SW480 (cell line): ENCODE results near the gene CCDC80.
A peak's percentile ranks its signal among the peaks of the same experiment; 100 is the strongest.
"Not testable (repeated sequence)": the region's sequence is repeated elsewhere in the genome, so short reads cannot be mapped to it uniquely, and the experiment has no call there.

Experiments
- DNase-seq: peaks from one replicate; pipeline ENCODE4 v3.0.0-alpha.2; 2016; ENCODE audit warnings: low spot score

CCDC80 gene

DNA sequence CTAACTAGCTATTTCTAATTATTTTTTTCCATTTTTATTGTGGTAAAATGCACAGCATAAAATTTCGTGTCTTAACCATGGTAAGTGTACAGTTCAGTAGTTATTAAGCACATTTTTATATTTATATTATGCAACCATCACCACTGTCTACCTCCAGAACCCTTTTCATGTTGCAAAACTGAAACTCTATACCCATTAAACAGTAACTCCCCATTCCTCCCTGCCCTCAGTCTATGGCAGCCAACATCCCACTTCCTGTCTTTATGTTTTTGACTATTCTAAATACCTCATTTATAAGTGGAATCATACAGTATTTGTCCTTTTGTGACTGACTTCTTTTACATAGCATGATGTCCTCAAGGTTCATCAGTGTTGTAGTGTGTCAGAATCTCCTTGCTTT is 53.6 kb downstream of the CCDC80 start:
- DNase-seq, result no peak

DNA sequence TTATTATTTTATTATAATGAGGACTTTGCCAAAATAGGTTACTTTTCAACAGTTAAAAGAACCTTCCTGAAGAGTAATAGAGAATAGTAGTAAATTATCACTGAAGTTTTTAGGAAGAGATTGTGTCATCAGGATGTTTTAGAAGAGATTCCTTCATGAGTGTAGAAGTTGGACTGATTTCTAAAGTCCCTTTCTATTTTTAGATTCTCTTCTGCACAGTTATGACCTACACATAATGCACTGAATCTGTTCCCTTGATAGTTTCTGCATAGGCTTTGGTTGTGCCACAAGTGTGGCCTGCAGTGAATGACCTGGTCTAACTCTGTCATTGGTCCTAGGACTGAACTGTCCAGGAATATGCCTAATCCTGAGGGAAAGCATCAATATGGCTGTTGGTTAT is 55.2 kb downstream of the CCDC80 start:
- no peak for DNase-seq

DNA sequence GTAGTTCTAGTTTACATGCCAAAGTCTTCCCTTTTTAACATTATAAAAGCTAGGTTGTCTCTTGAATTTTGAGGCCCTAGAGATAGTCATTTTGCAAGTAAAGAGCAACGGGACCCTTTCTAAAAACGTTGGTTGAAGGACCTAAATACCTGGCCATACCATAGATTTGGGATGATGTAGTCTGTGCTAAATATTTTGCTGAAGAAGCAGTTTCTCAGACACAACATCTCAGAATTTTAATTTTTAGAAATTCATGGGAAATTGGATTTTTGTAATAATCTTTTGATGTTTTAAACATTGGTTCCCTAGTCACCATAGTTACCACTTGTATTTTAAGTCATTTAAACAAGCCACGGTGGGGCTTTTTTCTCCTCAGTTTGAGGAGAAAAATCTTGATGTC is 57.8 kb downstream of the CCDC80 start:
- no peak for DNase-seq

DNA sequence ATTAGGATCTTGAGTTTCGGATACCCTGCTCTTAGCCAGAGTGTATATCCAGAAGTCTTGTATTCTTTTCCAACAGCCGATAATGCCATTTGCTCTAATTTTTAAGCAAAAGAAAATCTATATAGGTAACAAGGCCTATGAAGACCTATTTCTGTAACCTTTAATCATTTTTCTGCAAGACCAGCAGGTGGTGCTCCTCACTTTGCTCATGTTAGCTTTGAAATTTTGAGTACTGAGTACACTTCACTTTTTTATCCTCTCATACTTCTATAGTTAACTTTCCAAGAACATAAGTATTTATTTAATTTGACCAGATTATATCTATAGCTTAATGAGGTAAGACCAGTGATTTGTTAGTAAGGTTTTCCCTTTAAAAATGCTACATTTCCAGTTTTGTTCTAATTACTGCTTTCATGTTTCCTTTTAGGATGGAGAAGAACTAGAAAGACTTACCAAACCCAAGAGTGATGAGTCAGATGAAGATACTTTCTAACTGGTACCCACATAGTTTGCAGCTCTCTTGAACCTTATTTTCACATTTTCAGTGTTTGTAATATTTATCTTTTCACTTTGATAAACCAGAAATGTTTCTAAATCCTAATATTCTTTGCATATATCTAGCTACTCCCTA is 58.6 kb downstream of the CCDC80 start:
- DNase-seq, result peak; percentile 70

DNA sequence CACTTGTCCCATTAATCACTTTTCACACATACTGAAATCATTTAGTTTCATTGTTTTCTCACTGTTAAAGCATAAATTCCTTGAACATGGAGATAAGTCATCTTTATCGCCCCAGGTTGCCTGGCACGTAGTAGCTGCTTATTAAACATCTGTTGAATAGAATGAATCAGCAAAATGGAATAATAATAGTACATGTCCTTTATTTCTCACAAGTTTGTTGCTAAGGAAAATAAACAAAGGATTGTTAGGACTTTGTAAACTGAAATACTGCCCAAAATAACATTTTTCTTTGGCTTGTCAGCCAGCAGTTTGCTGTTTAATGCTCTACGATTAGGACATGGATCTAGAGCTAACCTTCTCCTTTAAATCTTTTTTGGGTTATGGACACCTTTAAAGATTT is 61.2 kb downstream of the CCDC80 start:
- no peak for DNase-seq

DNA sequence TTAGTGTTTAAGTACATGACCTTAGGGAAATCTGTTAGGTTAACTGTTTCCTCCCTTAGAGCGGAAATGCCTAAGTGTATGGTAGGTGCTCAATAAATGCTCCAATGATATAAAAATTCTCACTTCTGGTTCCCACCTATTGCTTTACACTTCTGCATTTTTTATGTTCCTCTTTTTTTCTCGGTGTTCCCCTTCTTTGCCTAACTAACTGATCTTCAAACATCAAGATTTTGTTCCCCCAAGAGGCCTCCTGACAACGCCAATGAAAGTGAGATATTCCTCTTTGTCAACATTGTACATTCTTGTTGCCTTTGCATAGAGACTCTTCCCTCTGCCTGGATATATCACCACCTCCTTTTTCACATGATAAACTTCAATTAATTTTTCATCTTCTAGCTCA is 61.7 kb downstream of the CCDC80 start:
- DNase-seq, result no peak

DNA sequence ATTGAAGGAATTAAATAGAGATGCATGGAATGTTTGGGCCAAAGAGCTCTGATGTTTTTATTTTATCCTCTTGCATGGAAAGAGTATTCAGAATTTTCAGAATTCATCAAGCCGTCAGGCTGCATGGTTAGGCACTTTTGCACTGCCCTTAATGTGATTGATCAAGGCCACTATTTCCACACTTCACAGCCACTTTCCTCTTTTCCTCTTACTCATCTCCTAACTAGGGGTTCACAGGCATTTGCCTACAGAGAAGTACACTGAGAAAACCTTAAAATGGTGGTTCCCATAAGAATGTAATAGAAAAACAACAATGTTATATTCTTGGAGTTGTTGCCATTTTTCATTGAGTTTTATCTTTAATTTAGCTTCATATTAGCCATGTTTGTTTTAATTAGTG is 68.2 kb downstream of the CCDC80 start:
- DNase-seq, result no peak

DNA sequence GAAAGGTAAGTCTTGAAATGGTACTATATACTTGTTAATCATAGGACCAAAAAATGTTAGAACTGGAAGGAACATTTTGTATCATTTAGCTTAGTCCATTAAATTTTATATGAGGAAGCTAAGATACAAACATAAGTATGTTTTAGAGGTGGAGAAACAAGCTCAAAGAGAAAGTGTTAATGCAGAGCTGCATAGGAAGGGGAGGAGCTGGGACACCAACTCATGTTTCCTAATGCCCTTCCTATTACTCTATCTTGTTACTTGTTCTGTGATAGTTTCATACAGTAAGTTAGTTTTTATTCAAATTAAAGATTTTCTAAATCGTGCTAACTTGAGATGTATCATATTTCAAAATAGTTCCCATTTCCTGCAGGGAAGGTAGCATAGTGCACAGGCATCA is 71.7 kb downstream of the CCDC80 start:
- no peak for DNase-seq

DNA sequence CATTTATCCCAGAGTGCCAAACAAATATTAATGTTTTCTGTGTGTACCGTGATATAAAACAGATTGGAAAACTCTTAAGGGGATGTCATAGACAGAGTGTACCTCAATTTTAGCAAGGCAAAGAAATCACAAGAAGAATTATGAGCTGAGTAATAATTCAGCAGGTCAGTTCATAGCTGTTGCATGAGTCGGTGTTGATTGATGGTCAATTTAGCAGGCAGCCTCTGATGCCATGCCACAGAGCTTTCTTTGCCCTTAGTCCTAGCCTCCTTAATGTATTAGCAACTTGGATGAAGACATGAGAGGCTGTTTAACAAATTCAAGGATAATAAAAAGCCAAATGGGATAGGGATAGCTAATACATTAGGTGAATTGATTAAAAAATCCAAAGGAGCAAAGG is 72.3 kb downstream of the CCDC80 start:
- no peak for DNase-seq

DNA sequence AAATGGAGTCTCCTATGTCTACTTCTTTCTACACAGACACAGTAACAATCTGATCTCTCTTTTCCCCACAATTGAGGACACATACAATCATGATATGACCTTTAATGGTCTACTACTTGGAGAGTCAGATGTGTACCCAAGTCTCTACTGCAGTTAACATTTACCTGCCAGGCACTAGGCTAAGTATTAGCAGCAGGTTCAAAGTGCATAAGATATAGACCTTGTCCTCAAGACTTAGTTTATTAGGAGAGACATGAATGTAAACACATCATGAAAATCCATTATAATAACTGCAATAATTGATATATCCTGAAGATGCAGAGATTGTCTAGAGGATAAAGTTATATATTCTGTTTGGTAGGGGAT is 76.0 kb downstream of the CCDC80 start:
- DNase-seq, result no peak

DNA sequence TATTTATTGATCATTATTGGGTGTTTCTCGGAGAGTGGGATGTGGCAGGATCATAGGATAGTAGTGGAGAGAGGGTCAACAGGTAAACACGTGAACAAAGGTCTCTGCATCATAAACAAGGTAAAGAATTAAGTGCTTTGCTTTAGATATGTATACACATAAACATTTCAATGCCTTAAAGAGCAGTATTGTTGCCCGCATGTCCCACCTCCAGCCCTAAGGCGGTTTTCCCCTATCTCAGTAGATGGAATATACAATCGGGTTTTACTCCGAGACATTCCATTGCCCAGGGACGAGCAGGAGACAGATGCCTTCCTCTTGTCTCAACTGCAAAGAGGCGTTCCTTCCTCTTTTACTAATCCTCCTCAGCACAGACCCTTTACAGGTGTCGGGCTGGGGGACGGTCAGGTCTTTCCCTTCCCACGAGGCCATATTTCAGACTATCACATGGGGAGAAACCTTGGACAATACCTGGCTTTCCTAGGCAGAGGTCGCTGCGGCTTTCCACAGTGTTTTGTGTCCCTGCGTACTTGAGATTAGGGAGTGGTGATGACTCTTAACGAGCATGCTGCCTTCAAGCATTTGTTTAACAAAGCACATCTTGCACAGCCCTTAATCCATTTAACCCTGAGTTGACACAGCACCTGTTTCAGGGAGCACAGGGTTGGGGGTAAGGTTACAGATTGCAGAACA is 76.5 kb downstream of the CCDC80 start:
- not testable (repeated sequence) for DNase-seq

DNA sequence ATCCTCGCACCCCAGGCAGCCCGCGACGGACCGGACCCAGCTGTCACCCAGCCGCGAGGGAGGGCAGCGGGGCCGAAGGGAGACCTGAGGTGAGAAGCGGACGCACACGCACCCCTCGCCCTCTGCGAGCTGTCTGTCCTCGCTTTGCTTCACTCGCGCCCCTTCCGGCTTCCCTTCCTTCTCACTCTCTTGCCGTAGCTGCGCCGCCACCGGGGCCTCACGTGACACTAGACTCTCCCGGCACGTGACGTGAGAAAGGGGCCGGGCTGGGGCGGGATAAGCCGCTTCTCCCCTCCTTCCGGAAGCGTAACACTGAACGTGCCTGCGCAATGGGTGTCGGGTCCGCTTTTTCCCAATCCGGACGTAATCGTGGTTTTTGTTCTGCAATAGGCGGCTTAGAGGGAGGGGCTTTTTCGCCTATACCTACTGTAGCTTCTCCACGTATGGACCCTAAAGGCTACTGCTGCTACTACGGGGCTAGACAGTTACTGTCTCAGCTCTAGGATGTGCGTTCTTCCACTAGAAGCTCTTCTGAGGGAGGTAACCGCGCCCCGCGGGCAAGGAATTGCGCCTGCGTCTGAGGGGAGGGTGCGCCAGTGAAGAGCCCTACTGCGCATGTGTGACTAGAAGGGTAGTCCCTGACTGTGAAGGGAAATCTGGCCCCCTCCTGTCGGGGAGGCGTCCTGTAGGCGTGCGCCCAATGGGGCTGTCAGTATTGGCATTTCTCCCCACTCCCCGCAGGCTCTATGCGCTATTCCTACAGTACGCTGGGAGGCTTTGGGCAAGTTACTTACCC is 79.0 kb downstream of the CCDC80 start, which contains the start of the genes ATG3 and SLC35A5:
Gene ATG3, minus strand, starts transcription at position 229 of the 796 bp plus-strand sequence. CDS start 434 bp downstream, outside the sequence.
Gene SLC35A5, plus strand, starts transcription at position 312 of the 796 bp plus-strand sequence. CDS start 1,359 bp downstream, outside the sequence.
- peak; percentile 98 for DNase-seq

DNA sequence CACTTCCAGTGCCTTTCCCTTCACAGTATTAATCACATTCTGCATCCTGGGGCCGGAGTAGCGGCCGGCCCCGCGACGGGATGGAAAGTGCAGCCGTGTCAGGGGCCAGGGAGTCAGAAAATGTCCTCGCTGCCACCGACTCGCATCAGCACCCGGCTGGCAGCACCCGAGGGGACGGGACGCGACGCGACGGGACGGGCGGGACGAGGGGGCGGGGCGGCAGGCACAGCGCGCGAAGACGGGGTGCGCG is 79.5 kb downstream of the CCDC80 start:
- peak; percentile 55 for DNase-seq

DNA sequence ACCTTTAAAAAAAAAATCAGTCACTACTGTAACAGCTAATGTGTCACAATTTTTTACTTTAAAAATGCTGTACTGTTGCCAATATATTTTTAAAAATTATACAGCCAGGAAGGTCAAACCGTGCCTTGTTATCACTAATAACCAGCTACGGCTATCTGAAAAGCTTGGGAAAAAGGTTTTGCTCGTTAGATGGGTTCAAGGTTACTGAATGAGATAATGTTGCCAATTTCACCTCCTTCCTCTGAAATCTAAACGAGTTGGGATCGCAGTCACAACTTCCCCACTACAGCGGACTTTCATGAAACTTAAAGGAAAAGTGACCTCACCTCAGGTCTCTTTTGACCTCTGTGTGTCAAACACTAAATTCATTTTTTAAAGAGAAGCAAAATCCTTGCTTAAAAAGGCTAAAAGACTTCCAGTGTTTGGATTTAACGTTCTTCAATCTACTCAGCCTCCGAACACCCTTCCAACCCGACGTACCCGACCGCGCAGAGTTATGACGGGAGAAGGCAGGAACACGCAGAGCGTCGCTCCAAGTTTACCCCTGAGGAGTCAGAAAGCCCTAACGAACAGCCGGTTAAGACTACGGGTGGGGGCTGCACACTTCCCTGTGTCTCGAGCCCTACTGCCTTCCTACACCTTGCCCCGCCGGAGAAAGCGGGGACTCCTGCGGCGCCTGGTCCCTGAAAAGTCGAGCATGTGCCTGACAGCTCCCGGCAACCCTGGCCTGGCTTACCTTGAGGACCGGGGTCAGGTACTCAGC is 80.0 kb downstream of the CCDC80 start:
- peak; percentile 74 for DNase-seq

DNA sequence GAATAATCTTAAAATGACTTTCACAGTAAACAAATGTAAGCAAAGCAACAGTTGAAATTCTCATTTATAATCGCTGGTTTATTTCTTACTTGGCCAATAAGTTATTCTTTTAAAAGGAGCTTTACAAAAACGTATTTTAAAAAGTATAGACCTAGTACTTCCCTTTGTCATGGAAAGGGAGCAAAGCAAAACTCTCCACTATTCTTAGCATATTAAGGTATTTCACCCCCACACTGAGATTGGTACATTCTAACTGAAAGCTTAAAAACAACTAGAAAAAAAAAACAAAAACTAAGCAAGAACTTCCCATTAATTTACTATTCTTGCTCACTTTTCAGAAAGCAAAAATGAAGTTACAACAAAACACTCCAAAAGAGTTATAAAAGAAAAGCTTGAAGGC is 80.6 kb downstream of the CCDC80 start:
- DNase-seq, result no peak

DNA sequence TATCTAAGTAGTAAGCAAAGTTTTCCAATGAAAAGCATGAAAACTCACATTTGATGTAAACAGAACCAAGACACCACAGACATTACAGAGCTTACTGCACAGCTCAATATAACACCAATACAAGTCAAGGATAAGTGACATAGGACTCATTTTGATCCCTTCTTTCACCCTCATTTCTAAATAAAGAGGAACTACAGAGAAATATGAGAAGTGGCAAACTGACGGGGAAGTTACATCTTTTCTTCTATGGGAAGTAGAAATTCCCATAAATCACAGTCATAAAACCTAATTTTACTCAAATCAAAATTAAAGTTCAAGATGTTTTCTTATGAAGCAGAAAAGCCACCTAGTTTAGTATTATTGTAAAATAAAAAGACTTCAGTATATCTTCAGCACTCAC is 83.0 kb downstream of the CCDC80 start:
- DNase-seq, result no peak

DNA sequence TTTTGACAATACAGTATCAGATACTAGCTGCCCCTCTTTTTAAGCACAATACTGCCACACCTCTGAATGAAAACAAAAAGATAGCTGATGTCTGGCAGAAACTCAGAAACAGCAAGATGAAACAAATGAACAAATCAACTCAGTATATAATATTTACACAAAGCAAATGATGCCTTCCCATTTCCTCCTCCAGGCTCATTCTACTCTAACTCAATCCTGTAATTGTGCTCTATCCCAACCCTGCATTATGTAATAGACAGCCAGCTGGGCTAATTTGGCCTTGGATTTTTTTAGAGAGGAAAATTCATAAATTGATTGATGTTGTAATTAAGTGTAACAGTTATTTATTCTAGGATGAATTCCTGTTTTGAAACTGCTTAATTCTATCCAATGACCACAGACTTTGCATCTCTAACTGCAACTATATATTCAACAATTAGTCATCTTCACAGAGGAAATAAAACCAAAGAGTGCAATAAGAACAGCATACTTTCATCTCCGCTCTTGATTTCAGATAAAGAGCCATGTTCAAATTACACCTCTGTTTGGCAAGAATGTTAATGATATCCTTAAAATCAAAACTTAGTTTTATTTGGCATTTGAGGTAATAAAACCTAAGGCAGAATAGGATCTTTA is 85.3 kb downstream of the CCDC80 start:
- no peak for DNase-seq

DNA sequence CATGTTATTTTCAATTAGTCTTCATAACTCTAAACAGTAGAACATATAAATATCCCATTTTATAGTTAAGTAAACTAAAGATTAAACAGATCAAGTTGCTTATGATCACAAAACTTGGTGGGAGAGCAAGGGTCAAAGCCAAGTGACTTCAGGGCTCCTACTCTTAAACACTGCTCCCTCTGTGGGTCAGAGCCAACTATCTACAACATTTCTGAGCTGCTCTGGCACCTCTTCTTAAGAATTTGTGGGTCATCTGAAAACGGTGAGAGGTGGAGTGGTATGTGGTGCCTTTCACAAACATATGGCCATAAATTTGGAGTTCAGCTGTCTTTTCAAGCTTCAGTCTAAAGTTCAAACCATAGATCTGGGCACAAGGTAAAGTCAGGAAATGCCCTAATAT is 90.1 kb downstream of the CCDC80 start:
- DNase-seq, result no peak
